Mesendoderm (in vitro differentiated cells): ENCODE results near the gene ARL1. TPM values are rescaled to one million over a fixed set of nuclear protein-coding genes. Genes with fewer than 3 reads are reported as not detected.

Source experiments
- DNase-seq: peaks from one replicate; pipeline ENCODE4 v3.0.0; 2013
- H2AK5ac ChIP-seq: 2 replicates; pipeline ENCODE4 v1.6.1; 2013; ENCODE audit warnings: low read length, inconsistent platforms
- H2BK120ac ChIP-seq: 2 replicates; pipeline ENCODE4 v1.6.1; 2013; ENCODE audit warnings: low read depth, mild to moderate bottlenecking, low read length, moderate library complexity, mixed read lengths
- H2BK15ac ChIP-seq: replicated peaks from 2 replicates; pipeline ENCODE4 v1.6.1; 2013; ENCODE audit warnings: low read depth, mild to moderate bottlenecking, moderate library complexity
- H2BK5ac ChIP-seq: 2 replicates; pipeline ENCODE4 v1.6.1; 2013; ENCODE audit warnings: low read length, inconsistent platforms
- H3K18ac ChIP-seq: 2 replicates; pipeline ENCODE4 v1.6.1; 2013; ENCODE audit warnings: mild to moderate bottlenecking, low read length, mixed read lengths
- H3K23ac ChIP-seq: one replicate; pipeline ENCODE4 v1.6.1; 2013; ENCODE audit warnings: low read length
- H3K27ac ChIP-seq: 2 replicates; pipeline ENCODE4 v1.5.1; 2013; ENCODE audit warnings: low read depth, mild to moderate bottlenecking, inconsistent platforms, low read length, moderate library complexity
- H3K27me3 ChIP-seq: 2 replicates; pipeline ENCODE4 v1.6.1; 2013; ENCODE audit warnings: low read length, control low read depth, mild to moderate bottlenecking, inconsistent platforms; ENCODE audit not compliant: insufficient read depth, poor library complexity
- H3K36me3 ChIP-seq: 2 replicates; pipeline ENCODE4 v1.6.1; 2013; ENCODE audit warnings: low read length, inconsistent platforms; ENCODE audit not compliant: control insufficient read depth, insufficient read depth
- H3K4ac ChIP-seq: one replicate; pipeline ENCODE4 v1.6.1; 2013; ENCODE audit warnings: low read depth, mild to moderate bottlenecking, low read length, moderate library complexity
- H3K4me1 ChIP-seq: 2 replicates; pipeline ENCODE4 v1.6.1; 2013; ENCODE audit warnings: low read depth, low read length, inconsistent platforms; ENCODE audit not compliant: control insufficient read depth
- H3K4me2 ChIP-seq: 2 replicates; pipeline ENCODE4 v1.6.1; 2013; ENCODE audit warnings: low read length
- H3K4me3 ChIP-seq: 2 replicates; pipeline ENCODE4 v1.5.1; 2013; ENCODE audit warnings: mild to moderate bottlenecking, low read length
- H3K56ac ChIP-seq: one replicate; pipeline ENCODE4 v1.6.1; 2013; ENCODE audit warnings: low read length
- H3K79me1 ChIP-seq: 2 replicates; pipeline ENCODE4 v1.6.1; 2013; ENCODE audit warnings: low read length, inconsistent platforms
- H3K79me2 ChIP-seq: 2 replicates; pipeline ENCODE4 v1.6.1; 2013; ENCODE audit warnings: mild to moderate bottlenecking, low read length; ENCODE audit not compliant: control insufficient read depth, insufficient read depth
- H3K9ac ChIP-seq: 2 replicates; pipeline ENCODE4 v1.6.1; 2013; ENCODE audit warnings: low read length, inconsistent platforms
- H4K5ac ChIP-seq: one replicate; pipeline ENCODE4 v1.6.1; 2013; ENCODE audit warnings: low read length
- H4K8ac ChIP-seq: one replicate; pipeline ENCODE4 v1.6.1; 2013; ENCODE audit warnings: low read depth, mild to moderate bottlenecking, control low read depth, low read length, moderate library complexity
- WGBS: extraction: QIAGEN DNeasy Blood & Tissue Kit; methylation state at CpG from one replicate; pipeline ENCODE4 v1.1.7; 2013; ENCODE audit warnings: low lambda C conversion rate, missing lambda C conversion rate; ENCODE audit not compliant: insufficient coverage; ENCODE audit errors: extremely low coverage; 5-methylcytosine and 5-hydroxymethylcytosine counted together
- small RNA-seq: library from polyadenylated mRNA; stranded (forward); fragments of <200 nt; extraction: miRNeasy Mini kit (QIAGEN cat#:217004); gene quantifications from one replicate; pipeline ENCODE3, GENCODE V24; 2013; ENCODE audit not compliant: insufficient read depth

The ARL1 gene

DNA sequence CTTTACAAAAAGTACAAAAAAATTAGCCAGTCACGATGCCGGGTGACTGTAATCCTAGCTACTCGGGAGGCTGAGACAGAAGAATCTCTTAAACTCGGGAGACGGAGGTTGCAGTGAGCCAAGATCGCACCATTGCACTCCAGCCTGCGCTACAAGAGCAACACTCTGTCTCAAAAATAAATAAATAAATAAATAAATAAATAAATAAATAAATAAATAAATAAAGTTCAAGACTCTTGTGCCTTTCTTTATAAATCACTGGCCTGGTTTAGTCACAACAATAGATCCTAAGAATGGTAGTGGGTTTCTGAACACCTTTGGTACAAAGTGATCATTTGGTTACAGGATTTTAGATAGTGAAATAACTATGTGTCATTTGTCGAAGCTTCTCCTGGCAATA is 46.1 kb downstream of the ARL1 start:
- Histone ChIP-seq H3K4me2 (no peak overlapping the region), H4K8ac (no peak overlapping the region), H3K79me1 (no peaks in the 10 kb centered on the region), H3K4me3 (no peak overlapping the region), H3K79me2 (no peaks in the 10 kb centered on the region), H3K27ac (no peak overlapping the region), H3K4ac (no peak overlapping the region), H3K36me3 (no peaks in the 10 kb centered on the region), H2AK5ac (no peak overlapping the region), H4K5ac (no peak overlapping the region), H3K23ac (no peak overlapping the region), H3K9ac (no peak overlapping the region), H2BK120ac (no peak overlapping the region), H3K18ac (no peak overlapping the region), H3K4me1 (no peaks in the 10 kb centered on the region), H3K56ac (no peak overlapping the region), H2BK5ac (no peak overlapping the region), H2BK15ac (no peak overlapping the region), H3K27me3 (no peaks in the 10 kb centered on the region)
- WGBS = no CpG with 5 or more reads among the region's 8 CpGs
- DNase-seq = no peak

DNA sequence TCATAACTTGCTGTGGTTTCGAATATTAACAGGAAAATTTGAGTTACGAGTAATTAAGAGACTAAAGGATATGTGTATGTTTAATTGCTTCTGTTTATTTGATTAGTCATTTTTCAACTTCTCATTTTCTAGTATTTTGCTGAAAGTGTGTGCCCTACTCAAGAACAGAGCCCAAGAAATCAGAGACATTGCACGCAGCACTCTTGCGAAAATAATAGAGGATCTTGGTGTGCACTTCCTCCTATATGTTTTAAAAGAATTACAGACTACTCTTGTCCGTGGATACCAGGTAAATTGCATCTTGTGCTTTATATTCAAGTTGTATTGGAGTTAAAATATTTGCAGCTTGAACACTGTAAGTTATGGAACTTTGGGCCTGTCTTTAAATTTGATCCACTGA is 50.8 kb downstream of the ARL1 start:
- H2BK120ac ChIP-seq = no peak overlapping the region
- H3K27me3 ChIP-seq = no peaks in the 10 kb centered on the region
- H3K18ac ChIP-seq = no peak overlapping the region
- H4K5ac ChIP-seq = no peak overlapping the region
- H3K4ac ChIP-seq = no peak overlapping the region
- H2AK5ac ChIP-seq = no peak overlapping the region
- H3K79me2 ChIP-seq = no peaks in the 10 kb centered on the region
- H2BK15ac ChIP-seq = no peak overlapping the region
- H2BK5ac ChIP-seq = no peak overlapping the region
- no peak overlapping the region for H3K27ac ChIP-seq
- H3K9ac ChIP-seq = no peak overlapping the region
- H3K4me3 ChIP-seq = no peak overlapping the region
- H3K23ac ChIP-seq = no peak overlapping the region
- H3K4me1 ChIP-seq = no peaks in the 10 kb centered on the region
- no peak overlapping the region for H3K56ac ChIP-seq
- no peaks in the 10 kb centered on the region for H3K79me1 ChIP-seq
- 100% methylated on average over 2 of the region's 5 CpGs for WGBS
- H3K4me2 ChIP-seq = no peak overlapping the region
- peaks cover 4% of the 10 kb centered on the region for H3K36me3 ChIP-seq
- no peak for DNase-seq
- no peak overlapping the region for H4K8ac ChIP-seq

GRCh38 chr12:101351682-101352081 is 55.9 kb downstream of the ARL1 start:
- Histone ChIP-seq H3K79me2 (no peaks in the 10 kb centered on the region), H3K36me3 (peaks cover 7% of the 10 kb centered on the region), H3K9ac (no peak overlapping the region), H3K4ac (no peak overlapping the region), H3K4me2 (no peak overlapping the region), H3K18ac (no peak overlapping the region), H3K27me3 (no peaks in the 10 kb centered on the region), H2BK15ac (no peak overlapping the region), H3K27ac (no peak overlapping the region), H3K79me1 (no peaks in the 10 kb centered on the region), H4K5ac (no peak overlapping the region), H3K4me3 (no peak overlapping the region), H3K23ac (no peak overlapping the region), H2BK5ac (no peak overlapping the region), H4K8ac (no peak overlapping the region), H3K4me1 (no peaks in the 10 kb centered on the region), H2BK120ac (no peak overlapping the region), H2AK5ac (no peak overlapping the region), H3K56ac (no peak overlapping the region)
- WGBS = no CpG with 5 or more reads among the region's 4 CpGs
- no peak for DNase-seq

DNA sequence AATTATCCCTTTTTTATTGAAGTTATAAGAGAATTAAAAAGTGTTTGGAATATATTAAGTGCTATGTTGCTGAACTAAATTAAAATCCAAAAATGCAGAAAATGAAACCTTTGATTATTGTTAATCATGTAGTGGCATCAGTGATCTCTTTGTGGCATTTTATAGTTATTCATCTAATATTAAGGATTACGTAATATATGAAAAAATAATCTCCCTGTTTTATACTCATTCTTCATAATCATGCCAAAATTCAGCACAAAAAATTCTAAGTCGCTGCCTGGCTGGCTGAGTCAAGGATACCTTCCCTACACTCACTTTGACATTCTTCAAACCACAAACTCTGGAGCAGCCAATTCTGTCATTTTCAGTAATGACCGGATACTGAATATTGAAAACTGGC is 63.7 kb downstream of the ARL1 start:
- Histone ChIP-seq H3K23ac (no peak overlapping the region), H3K4ac (no peak overlapping the region), H3K4me1 (no peaks in the 10 kb centered on the region), H2BK5ac (no peak overlapping the region), H3K27ac (no peak overlapping the region), H3K79me1 (no peaks in the 10 kb centered on the region), H3K4me3 (no peak overlapping the region), H4K5ac (no peak overlapping the region), H2BK15ac (no peak overlapping the region), H3K27me3 (no peaks in the 10 kb centered on the region), H2AK5ac (no peak overlapping the region), H4K8ac (no peak overlapping the region), H3K4me2 (no peak overlapping the region), H3K18ac (no peak overlapping the region), H2BK120ac (no peak overlapping the region), H3K9ac (no peak overlapping the region), H3K56ac (no peak overlapping the region), H3K36me3 (peaks cover 1% of the 10 kb centered on the region), H3K79me2 (no peaks in the 10 kb centered on the region)
- DNase-seq = no peak
- WGBS = no CpG with 5 or more reads among the region's 3 CpGs

Small RNA genes lying within 50 kb of the gene (small RNA-seq; reads per million reads assigned to genes)
- gene RF00019 (not detected), gene RNU6-1068P (not detected), gene RPS27P23 (not detected)
